GM23248 (cell line): ENCODE measurements around the gene RSBN1L. TPM values are rescaled to one million over a fixed set of nuclear protein-coding genes. Genes with fewer than 3 reads are reported as not detected.
A peak's percentile ranks its signal among the peaks of the same experiment; 100 is the strongest.

Experiments used
- DNase-seq: peaks from one replicate; pipeline ENCODE4 v3.0.0-alpha.2; 2015
- H2AFZ ChIP-seq: fragments of 200-600 bp; sonication (generic); 2 replicates; pipeline ENCODE4 v1.6.1; 2016; ENCODE audit warnings: antibody characterized with exemption
- H3F3A ChIP-seq: fragments of 200-600 bp; sonication (generic); 2 replicates; pipeline ENCODE4 v1.6.1; 2016; ENCODE audit warnings: mild to moderate bottlenecking, antibody characterized with exemption, mixed run types; ENCODE audit not compliant: insufficient read depth
- H3K27ac ChIP-seq: fragments of 200-600 bp; sonication (generic); 2 replicates; pipeline ENCODE4 v1.5.1; 2016; ENCODE audit warnings: mild to moderate bottlenecking
- H3K27me3 ChIP-seq: fragments of 200-600 bp; sonication (generic); replicated peaks from 2 replicates; pipeline ENCODE4 v1.6.1; 2016; ENCODE audit warnings: mild to moderate bottlenecking; ENCODE audit not compliant: insufficient read depth
- H3K36me3 ChIP-seq: fragments of 200-600 bp; sonication (generic); 2 replicates; pipeline ENCODE4 v1.6.1; 2016; ENCODE audit warnings: low read depth, mild to moderate bottlenecking
- H3K4me1 ChIP-seq: fragments of 200-600 bp; sonication (generic); 2 replicates; pipeline ENCODE4 v1.6.1; 2016; ENCODE audit warnings: mild to moderate bottlenecking; ENCODE audit not compliant: insufficient read depth
- H3K4me2 ChIP-seq: fragments of 200-600 bp; sonication (generic); one replicate; pipeline ENCODE4 v1.6.1; 2016; ENCODE audit warnings: mild to moderate bottlenecking; ENCODE audit not compliant: unreplicated experiment
- H3K4me3 ChIP-seq: fragments of 200-600 bp; sonication (generic); 2 replicates; pipeline ENCODE4 v1.5.1; 2016; ENCODE audit warnings: mild to moderate bottlenecking
- H3K79me2 ChIP-seq: fragments of 200-600 bp; sonication (generic); 2 replicates; pipeline ENCODE4 v1.6.1; 2016; ENCODE audit warnings: mild to moderate bottlenecking; ENCODE audit not compliant: insufficient read depth
- H3K9ac ChIP-seq: fragments of 200-600 bp; sonication (generic); 2 replicates; pipeline ENCODE4 v1.6.1; 2016; ENCODE audit warnings: mild to moderate bottlenecking
- H3K9me2 ChIP-seq: fragments of 200-600 bp; sonication (generic); 2 replicates; pipeline ENCODE4 v1.6.1; 2016; ENCODE audit warnings: mixed run types, mild to moderate bottlenecking, moderate library complexity; ENCODE audit not compliant: insufficient read depth
- H3K9me3 ChIP-seq: fragments of 200-600 bp; sonication (generic); one replicate; pipeline ENCODE4 v1.6.1; 2017; ENCODE audit warnings: low read depth
- H4K20me1 ChIP-seq: fragments of 200-600 bp; sonication (generic); 2 replicates; pipeline ENCODE4 v1.6.0; 2016; ENCODE audit not compliant: insufficient read depth
- EZH2 ChIP-seq: fragments of 200-600 bp; sonication (generic); IDR thresholded peaks from 2 replicates; pipeline ENCODE4 v1.6.1; 2018; ENCODE audit warnings: antibody characterized with exemption, mild to moderate bottlenecking; ENCODE audit not compliant: insufficient read depth, poor library complexity, severe bottlenecking
- EZH2phosphoT487 ChIP-seq: fragments of 200-600 bp; sonication (generic); IDR thresholded peaks from 2 replicates; pipeline ENCODE4 v1.6.1; 2018; ENCODE audit warnings: antibody characterized with exemption, moderate library complexity, mild to moderate bottlenecking, low read depth; ENCODE audit not compliant: insufficient read depth
- WGBS, 2 experiments: methylation state at CpG; one replicate each; pipeline ENCODE4 v1.1.6; 2015 to 2017; ENCODE audit warnings: low lambda C conversion rate in 2 of 2, low coverage in 1 of 2; ENCODE audit errors: missing lambda C conversion rate in 2 of 2; 5-methylcytosine and 5-hydroxymethylcytosine counted together
- in situ Hi-C: fragments of 300-500 bp; cut with MboI; formaldehyde crosslinking; loops from 2 replicates; pipeline ENCODE4 v1.15.0; 2020
- polyA plus RNA-seq: library from polyadenylated mRNA; unstranded; fragments of >200 nt; fragmentation: Nextera tagmentation; extraction: Ambion mirVana; gene quantifications from 2 replicates; pipeline ENCODE4 v1.2.1, GENCODE V29; 2016
- total RNA-seq: library from RNA; depleted of rRNA; stranded (reverse); fragments of >200 nt; shearing (Covaris generic); gene quantifications from 2 replicates; pipeline ENCODE4 v1.2.3, GENCODE V29; 2014

Gene RSBN1L
- total and polyA plus RNA-seq, 2 experiments from 2014 or later, result 2.5 to 13.3 TPM

DNA sequence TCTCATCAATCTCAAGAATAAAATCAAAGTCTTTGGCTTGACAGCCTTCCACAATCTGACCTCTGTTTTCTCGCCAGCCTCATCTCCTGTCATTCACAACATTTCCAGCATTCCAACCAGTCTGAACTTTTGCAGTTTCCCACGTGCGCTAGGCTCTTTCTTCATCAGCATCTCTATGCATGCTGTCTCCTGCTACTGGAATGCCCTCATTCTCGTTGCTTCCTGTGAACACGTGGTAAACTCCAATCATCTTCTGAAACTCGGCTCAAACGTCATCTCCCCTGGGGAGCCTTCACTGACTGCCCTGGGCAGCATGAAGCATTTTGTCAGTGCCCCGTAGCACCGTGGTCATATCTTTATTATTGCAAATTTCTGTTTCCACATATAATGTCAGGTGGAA, 12.2 kb upstream of the RSBN1L start:
- no peak for TF ChIP-seq EZH2phosphoT487
- TF ChIP-seq EZH2, result no peak
- Histone ChIP-seq H3K79me2 (peaks cover 30% of the 10 kb centered on the region), H3K4me2 (no peak overlapping the region), H3F3A (peaks cover 38% of the 10 kb centered on the region), H3K27me3 (no peaks in the 10 kb centered on the region), H2AFZ (no peak overlapping the region), H3K9ac (no peak overlapping the region), H3K27ac (peak overlapping the region; percentile 46), H4K20me1 (no peaks in the 10 kb centered on the region), H3K9me3 (no peaks in the 10 kb centered on the region), H3K9me2 (no peaks in the 10 kb centered on the region), H3K4me1 (peaks cover 22% of the 10 kb centered on the region), H3K4me3 (no peak overlapping the region), H3K36me3 (no peaks in the 10 kb centered on the region)
- WGBS, 2 experiments, result 48 to 54% methylated on average over 9 of the region's 9 CpGs
- in situ Hi-C loops, result no loop called here
- DNase-seq, result peak; percentile 86

DNA sequence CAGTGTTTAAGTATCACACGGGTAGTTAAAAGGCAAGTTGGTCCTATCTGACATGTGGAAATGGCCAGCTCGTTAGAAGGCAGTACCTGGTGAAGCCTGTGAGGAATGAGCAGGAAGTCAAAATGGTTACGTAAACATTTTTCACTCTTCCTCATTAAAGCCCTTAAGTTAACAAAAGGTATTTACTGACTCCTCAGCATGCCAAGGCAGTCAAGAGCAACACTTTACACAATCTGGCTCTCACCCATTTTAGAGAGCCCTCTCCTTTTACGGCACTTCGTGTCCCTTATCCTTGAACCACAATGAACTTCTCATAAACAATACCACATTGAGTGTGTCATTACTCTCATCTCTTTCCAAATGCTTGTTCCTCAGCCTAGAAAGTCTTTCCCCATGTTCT, 11.0 kb upstream of the RSBN1L start:
- Histone ChIP-seq H3F3A (peaks cover 36% of the 10 kb centered on the region), H3K9ac (no peak overlapping the region), H3K9me2 (no peaks in the 10 kb centered on the region), H3K79me2 (peaks cover 41% of the 10 kb centered on the region), H3K9me3 (no peaks in the 10 kb centered on the region), H3K27ac (no peak overlapping the region), H4K20me1 (no peaks in the 10 kb centered on the region), H3K4me2 (no peak overlapping the region), H3K4me3 (no peak overlapping the region), H3K27me3 (no peaks in the 10 kb centered on the region), H2AFZ (no peak overlapping the region), H3K4me1 (peaks cover 22% of the 10 kb centered on the region), H3K36me3 (no peaks in the 10 kb centered on the region)
- TF ChIP-seq EZH2, result no peak
- no peak for TF ChIP-seq EZH2phosphoT487
- in situ Hi-C loops, result no loop called here
- DNase-seq, result peak; percentile 36
- 64 to 66% methylated on average over 5 of the region's 5 CpGs for WGBS, 2 experiments

DNA sequence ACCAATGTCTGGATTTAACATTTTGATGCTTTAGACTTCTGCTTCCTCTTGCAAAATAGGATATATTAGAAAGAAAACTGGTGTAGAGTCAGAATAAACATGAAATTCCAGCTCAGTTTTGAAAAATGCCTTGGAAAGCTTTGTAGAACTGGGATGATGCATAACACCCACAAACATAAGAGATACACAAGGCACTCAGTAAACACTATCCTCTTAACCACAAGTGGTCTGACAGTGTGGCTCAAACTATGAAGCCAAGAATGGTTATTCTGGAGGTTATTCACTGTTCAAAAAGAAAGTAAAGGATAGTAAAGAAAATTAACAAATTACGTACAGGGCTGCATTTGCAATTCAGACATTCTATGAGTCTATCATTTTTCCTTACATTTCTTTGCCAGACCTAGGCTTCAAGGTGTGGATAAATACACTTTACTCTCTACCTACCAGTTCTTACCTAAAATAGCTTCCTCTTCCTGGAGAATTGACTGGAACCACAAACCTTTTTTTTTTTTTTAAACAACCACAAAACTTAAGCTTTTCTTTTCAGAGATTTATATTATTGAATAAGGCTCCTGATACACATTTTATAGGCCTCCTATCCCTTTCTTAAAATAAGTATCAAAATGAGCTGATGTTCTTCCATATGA, 9.0 kb upstream of the RSBN1L start:
- Histone ChIP-seq H3K4me1 (peaks cover 22% of the 10 kb centered on the region), H3K36me3 (no peaks in the 10 kb centered on the region), H2AFZ (no peak overlapping the region), H3K27me3 (no peaks in the 10 kb centered on the region), H4K20me1 (no peaks in the 10 kb centered on the region), H3K79me2 (peaks cover 58% of the 10 kb centered on the region), H3F3A (peaks cover 28% of the 10 kb centered on the region), H3K9me2 (no peaks in the 10 kb centered on the region), H3K4me3 (peak overlapping the region; percentile 13; the same call in 1 of the 2 replicates), H3K9me3 (no peaks in the 10 kb centered on the region), H3K27ac (peak overlapping the region; percentile 60), H3K9ac (peak overlapping the region; percentile 33; the same call in 1 of the 2 replicates), H3K4me2 (peak overlapping the region; percentile 60)
- in situ Hi-C loops, result no loop called here
- TF ChIP-seq EZH2phosphoT487, result no peak
- no peak for TF ChIP-seq EZH2
- peak; percentile 80 for DNase-seq
- WGBS, 2 experiments, result 56 to 67% methylated on average over 1 of the region's 1 CpG

DNA sequence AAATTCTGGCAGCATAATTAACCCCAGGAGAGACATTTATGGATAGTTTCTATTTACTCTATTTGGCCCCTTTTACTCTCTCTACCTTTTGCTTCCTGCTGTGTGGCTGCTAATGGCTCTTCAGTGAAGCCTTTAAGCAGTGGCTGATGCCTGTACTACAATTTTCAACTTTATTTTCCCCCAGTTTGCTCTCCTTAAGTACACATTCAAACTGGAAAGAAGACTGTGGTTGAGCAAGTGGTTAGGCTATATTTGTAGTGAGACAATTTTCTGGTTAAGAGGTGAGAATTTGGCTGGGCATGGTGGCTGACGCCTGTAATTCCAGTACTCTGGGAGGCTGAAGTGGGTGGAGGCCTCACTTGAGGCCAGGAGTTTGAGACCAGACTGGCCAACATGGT, 8.5 kb upstream of the RSBN1L start:
- WGBS, 2 experiments, result 96 to 100% methylated on average over 1 of the region's 1 CpG
- Histone ChIP-seq H3K36me3 (no peaks in the 10 kb centered on the region), H3K79me2 (peaks cover 63% of the 10 kb centered on the region), H3K4me3 (no peak overlapping the region), H3K9me3 (no peaks in the 10 kb centered on the region), H2AFZ (no peak overlapping the region), H3K4me1 (peaks cover 22% of the 10 kb centered on the region), H3K27me3 (no peaks in the 10 kb centered on the region), H3K4me2 (peak overlapping the region; percentile 60), H3K9ac (peak overlapping the region; percentile 33; the same call in 1 of the 2 replicates), H4K20me1 (no peaks in the 10 kb centered on the region), H3F3A (peaks cover 28% of the 10 kb centered on the region), H3K27ac (peak overlapping the region; percentile 60), H3K9me2 (no peaks in the 10 kb centered on the region)
- DNase-seq, result no peak
- in situ Hi-C loops, result no loop called here
- TF ChIP-seq EZH2 (no peak), EZH2phosphoT487 (no peak)

DNA sequence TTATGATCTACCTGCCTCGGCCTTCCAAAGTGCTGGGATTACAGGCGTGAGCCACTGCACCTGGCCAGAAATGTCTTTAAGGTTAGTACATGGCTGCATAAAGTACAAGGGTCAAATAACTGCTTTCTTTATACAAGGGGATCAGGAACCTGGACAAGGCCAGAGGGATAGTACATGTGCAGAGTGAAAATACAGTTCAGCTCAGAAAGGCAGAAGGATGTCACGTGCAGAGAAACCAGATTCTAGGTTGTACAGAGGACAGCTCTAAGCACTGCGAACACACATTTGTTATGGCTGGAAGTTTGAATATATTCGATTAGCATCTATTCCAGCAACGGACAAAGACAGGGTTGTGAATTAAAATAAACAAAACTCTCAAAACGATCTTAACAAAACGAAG, 6.0 kb upstream of the RSBN1L start:
- Histone ChIP-seq H3K36me3 (no peaks in the 10 kb centered on the region), H3F3A (peaks cover 21% of the 10 kb centered on the region), H3K9ac (no peak overlapping the region), H3K9me2 (no peaks in the 10 kb centered on the region), H3K27ac (no peak overlapping the region), H3K4me1 (peaks cover 21% of the 10 kb centered on the region), H3K4me2 (no peak overlapping the region), H3K79me2 (peaks cover 81% of the 10 kb centered on the region), H2AFZ (no peak overlapping the region), H3K9me3 (no peaks in the 10 kb centered on the region), H3K27me3 (no peaks in the 10 kb centered on the region), H4K20me1 (no peaks in the 10 kb centered on the region), H3K4me3 (no peak overlapping the region)
- in situ Hi-C loops, result no loop called here
- 85 to 90% methylated on average over 8 of the region's 8 CpGs for WGBS, 2 experiments
- DNase-seq, result no peak
- TF ChIP-seq EZH2, result no peak
- no peak for TF ChIP-seq EZH2phosphoT487
